ENCODE data around the gene ANO7.

Gene ANO7

DNA sequence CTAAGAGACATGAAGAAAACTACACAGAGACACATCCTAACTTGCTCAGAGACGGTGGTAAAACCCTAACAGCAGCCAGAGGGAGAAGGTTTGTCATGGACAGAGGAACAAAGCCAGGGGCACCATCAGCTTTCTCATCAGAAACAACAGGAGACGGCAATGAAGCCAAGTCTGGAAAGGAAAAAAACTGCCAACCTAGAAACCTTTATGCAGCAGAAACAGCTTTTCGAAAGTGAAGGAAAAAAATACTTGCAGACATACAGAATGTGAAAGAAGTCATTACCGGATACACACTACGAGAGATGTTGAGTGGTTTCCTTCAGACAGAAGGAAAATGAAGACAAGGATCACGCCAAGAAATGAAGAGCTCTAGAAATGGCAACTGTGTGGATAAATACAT lies 55.9 kb downstream of the ANO7 start:
- no peak for DNase-seq (ENCODE audit: low read depth, low spot score)

DNA sequence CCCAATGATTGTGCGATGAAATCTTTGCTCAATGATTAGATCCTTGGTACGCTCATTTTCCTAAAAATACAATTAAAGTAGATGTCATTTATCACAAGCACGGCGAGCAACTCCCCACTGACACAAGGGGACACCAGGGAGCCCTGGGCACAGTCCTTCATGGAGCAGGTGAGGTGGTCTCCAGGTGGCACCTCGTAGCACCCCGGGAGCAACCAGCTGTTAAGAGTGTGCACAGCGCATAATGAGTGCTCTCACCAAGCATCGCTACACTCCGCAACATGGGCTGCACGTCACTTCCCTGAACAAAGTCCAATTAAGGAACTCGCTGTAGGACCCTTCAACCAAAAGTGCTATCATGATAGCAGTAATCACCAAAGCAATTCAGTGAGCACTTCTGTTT lies 59.8 kb downstream of the ANO7 start:
- no peak for DNase-seq (ENCODE audit: low read depth, low spot score)

- no peak for DNase-seq (ENCODE audit: low read depth, low spot score)
Measured at GRCh38 chr2:241248897-241249296, 60.4 kb downstream of the ANO7 start.

- no peak for DNase-seq (ENCODE audit: low read depth, low spot score)
Measured at GRCh38 chr2:241249654-241250053, 61.2 kb downstream of the ANO7 start.

GRCh38 chr2:241252778-241253475 lies 64.5 kb downstream of the ANO7 start:
- DNase-seq (ENCODE audit: low read depth, low spot score): no peak

GRCh38 chr2:241254904-241255351 lies 66.5 kb downstream of the ANO7 start:
- DNase-seq (ENCODE audit: low read depth, low spot score): no peak

DNA sequence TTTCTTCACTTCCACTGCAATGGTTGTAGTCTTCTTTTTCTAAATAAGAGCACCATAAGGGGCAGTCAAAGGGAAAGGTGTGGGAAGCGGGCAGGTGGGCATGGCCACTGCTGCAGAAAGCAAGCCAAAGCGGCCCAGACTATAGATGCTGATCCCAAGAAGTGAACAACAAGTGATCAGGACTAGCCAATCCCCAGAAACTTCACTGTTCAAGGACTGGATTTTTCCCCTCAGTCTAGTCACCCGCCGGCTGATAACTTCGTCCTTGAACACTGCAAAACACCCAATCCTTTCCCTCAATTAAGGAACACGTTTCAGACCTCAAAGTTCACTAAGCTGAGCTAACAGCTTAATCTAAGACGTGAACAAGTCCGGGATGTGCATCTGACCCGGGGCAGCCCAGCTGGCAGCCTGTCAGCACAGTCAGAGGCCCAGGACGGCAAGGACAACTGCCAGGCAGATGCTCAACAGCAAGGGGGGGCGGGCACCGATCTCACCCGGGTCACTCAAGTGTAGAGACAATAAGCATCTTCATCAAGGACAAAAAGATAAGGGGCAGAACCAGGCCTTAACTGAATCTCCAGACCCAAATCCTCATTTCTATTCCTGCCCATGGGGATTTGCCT lies 67.2 kb downstream of the ANO7 start:
- no peak for DNase-seq (ENCODE audit: low read depth, low spot score)

- no peak for DNase-seq (ENCODE audit: low read depth, low spot score)
Measured at GRCh38 chr2:241256168-241256545, 67.7 kb downstream of the ANO7 start.

- no peak for DNase-seq (ENCODE audit: low read depth, low spot score)
Measured at GRCh38 chr2:241257419-241258032, 69.0 kb downstream of the ANO7 start.

GRCh38 chr2:241258505-241259280 lies 70.2 kb downstream of the ANO7 start:
- DNase-seq (ENCODE audit: low read depth, low spot score): no peak

DNA sequence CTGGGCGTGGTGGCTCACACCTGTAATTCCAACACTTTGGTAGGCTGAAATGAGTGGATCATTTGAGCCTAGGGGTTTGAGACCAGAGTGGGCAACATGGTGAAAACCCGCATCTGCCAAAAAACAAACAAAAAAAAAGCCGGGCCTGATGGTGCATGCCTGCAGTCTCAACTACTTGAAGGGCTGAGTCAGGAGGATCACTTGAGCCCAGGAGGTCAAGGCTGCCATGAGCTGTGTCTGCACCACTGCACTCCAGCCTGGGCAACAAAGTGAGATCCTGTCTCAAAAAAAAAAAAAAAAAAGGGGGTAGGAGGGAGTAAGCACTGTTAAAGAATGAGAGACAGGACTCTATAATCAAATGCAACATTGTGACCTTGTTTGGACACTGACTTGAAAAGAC lies 72.4 kb downstream of the ANO7 start:
- DNase-seq (ENCODE audit: low read depth, low spot score): no peak

- DNase-seq (ENCODE audit: low read depth, low spot score): no peak
Measured at GRCh38 chr2:241261628-241262027, 73.2 kb downstream of the ANO7 start.

DNA sequence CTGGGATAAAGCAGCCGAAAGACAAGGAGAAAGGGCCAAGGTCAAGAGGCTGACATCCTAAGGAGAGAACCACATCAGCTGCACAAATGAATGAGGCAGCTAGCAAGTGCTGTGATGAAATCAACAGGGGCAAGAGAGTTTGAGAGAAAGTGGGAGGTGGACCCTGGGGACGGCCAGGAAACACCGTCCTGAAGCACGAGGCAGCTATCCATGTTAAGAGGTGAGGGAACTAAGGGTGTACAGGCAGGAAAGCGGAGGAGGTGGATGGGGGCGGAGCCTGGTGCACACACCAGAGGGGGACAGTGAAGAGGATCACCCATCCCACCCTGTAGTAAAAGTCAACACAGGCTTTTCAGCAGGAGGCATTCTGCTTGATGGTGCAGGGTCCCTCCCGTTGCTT lies 74.6 kb downstream of the ANO7 start:
- no peak for DNase-seq (ENCODE audit: low read depth, low spot score)

- no peak for DNase-seq (ENCODE audit: low read depth, low spot score)
Measured at GRCh38 chr2:241265506-241265905, 77.0 kb downstream of the ANO7 start.

DNA sequence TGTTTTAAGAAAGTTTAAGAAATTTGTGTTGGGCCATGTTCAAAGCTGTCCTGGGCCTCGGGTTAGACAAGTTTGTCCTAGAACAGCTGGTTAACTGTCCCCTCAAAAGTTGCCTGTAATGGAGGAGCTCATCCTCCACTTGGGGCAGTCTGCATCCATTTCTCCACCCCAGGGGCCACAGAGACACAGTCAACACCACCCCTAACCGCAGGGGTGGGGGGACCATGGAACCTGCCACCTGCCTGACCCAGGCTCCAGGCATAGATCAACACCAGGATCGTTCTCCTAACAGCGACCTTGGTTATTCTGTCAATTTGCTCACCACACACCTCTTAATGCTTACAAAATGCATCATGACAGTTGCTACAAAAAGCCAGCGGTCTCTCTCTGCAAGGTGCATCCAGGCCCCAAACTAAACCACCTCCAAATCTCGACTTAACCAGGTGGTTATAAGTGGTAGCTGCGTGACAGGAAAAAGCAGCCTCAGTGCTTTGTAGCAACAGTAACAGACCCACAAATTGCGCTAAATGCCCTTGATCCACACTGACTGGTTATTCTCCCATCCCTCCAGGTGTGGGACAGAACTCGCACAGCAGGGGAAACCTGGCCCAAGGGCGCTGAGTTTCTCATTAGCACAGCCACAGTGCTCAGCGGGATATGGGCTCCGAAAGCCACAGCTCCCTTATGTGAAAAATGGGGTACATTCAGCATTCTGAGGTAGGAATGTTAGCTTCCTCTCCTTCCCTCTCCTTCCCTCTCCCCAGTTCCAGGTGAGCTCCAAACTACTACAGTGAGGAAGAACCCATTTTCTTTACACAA lies 79.0 kb downstream of the ANO7 start:
- DNase-seq (ENCODE audit: low read depth, low spot score): no peak

DNA sequence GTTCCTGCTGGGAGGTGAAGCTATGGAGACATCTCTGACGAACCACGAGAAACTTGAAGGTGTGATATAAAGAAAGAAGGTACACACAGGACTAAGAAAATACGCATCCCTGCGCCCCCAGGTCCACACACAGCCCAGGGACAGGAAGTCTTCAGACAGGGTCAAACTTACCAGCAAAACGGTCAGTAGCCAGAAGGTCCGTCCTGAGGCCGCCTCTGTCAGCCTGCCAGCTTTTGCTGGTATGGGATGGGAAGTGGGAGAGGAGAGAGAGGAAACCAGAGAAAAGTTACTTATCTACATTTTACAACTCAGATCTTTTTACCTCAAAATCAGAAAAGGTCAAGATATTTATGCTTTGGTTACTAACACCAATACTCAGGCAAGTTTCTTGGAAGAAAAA lies 79.8 kb downstream of the ANO7 start:
- no peak for DNase-seq (ENCODE audit: low read depth, low spot score)

- DNase-seq (ENCODE audit: low read depth, low spot score): no peak
Measured at GRCh38 chr2:241268716-241269445, 80.4 kb downstream of the ANO7 start.

- DNase-seq (ENCODE audit: low read depth, low spot score): no peak
Measured at GRCh38 chr2:241269707-241270520, 81.4 kb downstream of the ANO7 start.

GRCh38 chr2:241270531-241270930 lies 82.1 kb downstream of the ANO7 start:
- DNase-seq (ENCODE audit: low read depth, low spot score): no peak

GRCh38 chr2:241271706-241272302 lies 83.3 kb downstream of the ANO7 start:
- DNase-seq (ENCODE audit: low read depth, low spot score): no peak

All from iPS DF 19.7 (cell line).